Activated naive CD4-positive, alpha-beta T cell treated with anti-CD3 and anti-CD28 coated beads, Interleukin-2, amount 10 ng/mL, durations not matched to agents 7 days and 5 days (primary cell): Measurements from ENCODE around the gene NTRK1.
A peak's percentile ranks its signal among the peaks of the same experiment; 100 is the strongest.

Experiments
- CTCF ChIA-PET: fragments of 350-600 bp; sonication (Branson Sonifier 250); formaldehyde crosslinking; loops from one replicate; lab custom pipeline; 2021; ENCODE audit warnings: antibody characterized with exemption; lab: Charles Lee
- DNase-seq: peaks from one replicate; pipeline ENCODE4 v3.0.0-alpha.2; 2020
- H3K27ac Mint-ChIP-seq: one replicate; pipeline ENCODE4 v1.8.0; 2021; ENCODE audit warnings: mild to moderate bottlenecking, moderate library complexity, mixed read lengths
- H3K27me3 Mint-ChIP-seq: one replicate; pipeline ENCODE4 v1.8.0; 2021; ENCODE audit warnings: mild to moderate bottlenecking, mixed read lengths
- H3K36me3 Mint-ChIP-seq: one replicate; pipeline ENCODE4 v1.8.0; 2021; ENCODE audit warnings: mixed read lengths
- H3K4me1 Mint-ChIP-seq: one replicate; pipeline ENCODE4 v1.8.0; 2021; ENCODE audit warnings: mixed read lengths
- H3K4me3 Mint-ChIP-seq: one replicate; pipeline ENCODE4 v1.8.0; 2021; ENCODE audit warnings: mild to moderate bottlenecking, moderate library complexity, mixed read lengths
- H3K9me3 Mint-ChIP-seq: one replicate; pipeline ENCODE4 v1.8.0; 2021; ENCODE audit warnings: mixed read lengths

The NTRK1 gene

DNA sequence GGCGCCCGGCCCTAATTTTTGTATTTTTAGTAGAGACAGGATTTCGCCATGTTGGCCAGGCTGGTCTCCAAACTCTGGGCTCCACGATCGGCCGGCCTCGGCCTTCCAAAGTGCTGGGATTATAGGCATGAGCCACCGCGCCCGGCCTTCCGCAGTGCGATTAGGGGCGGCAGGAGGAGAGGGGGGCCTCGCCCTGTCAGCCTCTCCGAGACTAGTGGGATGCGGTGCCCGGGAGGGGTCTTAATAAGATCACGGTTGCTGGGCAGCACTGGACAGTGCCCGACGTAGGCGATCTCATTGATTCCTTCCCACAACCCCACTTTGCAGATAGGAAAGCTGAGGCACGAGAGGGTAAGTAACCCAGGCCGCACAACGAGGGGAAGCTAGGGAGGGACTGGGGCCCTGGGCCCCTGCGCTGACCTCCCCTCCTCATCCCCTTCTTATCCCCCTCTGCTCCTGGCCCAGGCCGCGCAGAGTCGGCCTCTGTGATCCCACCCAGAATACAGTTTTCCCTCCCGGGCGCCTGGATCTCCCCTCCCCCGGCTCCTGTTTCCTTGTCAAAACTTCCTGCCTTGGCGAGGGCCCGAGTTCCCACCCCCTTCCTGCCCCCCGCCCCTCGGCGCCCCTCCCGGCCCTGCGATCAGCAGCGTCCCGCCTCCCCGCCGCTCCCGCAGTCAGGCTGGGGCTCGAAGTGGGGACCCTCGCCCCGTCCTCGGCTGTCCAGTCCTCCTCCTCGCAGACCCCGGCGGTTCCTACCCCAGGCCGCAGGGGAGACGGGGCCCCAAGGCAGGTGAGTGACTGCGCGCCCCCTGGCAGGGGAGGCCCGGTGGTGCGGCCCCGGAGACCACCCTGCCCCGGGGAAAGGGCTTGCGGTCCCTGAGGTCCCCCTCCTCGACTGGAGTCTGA lies 32.6 kb downstream of the NTRK1 start, which contains the start of gene PEAR1:
Gene PEAR1, plus strand, starts transcription at position 671 of the 906 bp plus-strand sequence. CDS start 10,209 bp downstream, outside the sequence.
- Mint-ChIP-seq H3K4me3 (peak within 1 kb of the TSS; percentile 59), H3K27me3 (peaks cover 94% of the 10 kb centered on the region), H3K36me3 (no peaks in the 10 kb centered on the region), H3K4me1 (peaks cover 36% of the 10 kb centered on the region), H3K9me3 (no peaks in the 10 kb centered on the region), H3K27ac (no peak within 1 kb of the TSS)
- DNase-seq, result peak; percentile 38
- CTCF ChIA-PET, result interaction anchor here (0.6 to 9.2 kb wide), 13 partner anchors 9 to 232 kb away, joined by 3 to 150 read pairs (median 5); partner anchors contain the start of genes INSRR, ISG20L2, LRRC71 and METTL25B

- CTCF ChIA-PET, result interaction anchor here (1.4 kb wide), 1 partner anchor 34 kb away, joined by 5 read pairs; no protein-coding TSS in a partner anchor
- DNase-seq, result no peak
- Mint-ChIP-seq H3K27ac (no peak overlapping the region), H3K36me3 (no peaks in the 10 kb centered on the region), H3K4me1 (peaks cover 41% of the 10 kb centered on the region), H3K9me3 (no peaks in the 10 kb centered on the region), H3K4me3 (no peak overlapping the region), H3K27me3 (peaks cover 94% of the 10 kb centered on the region)
Observed at GRCh38 chr1:156894001-156894400, 33.3 kb downstream of the NTRK1 start.

- Mint-ChIP-seq H3K27ac (no peak overlapping the region), H3K9me3 (no peaks in the 10 kb centered on the region), H3K36me3 (no peaks in the 10 kb centered on the region), H3K27me3 (peaks cover 98% of the 10 kb centered on the region), H3K4me3 (no peak overlapping the region), H3K4me1 (peaks cover 41% of the 10 kb centered on the region)
- CTCF ChIA-PET, result interaction anchor here (0.7 to 1.5 kb wide), 4 partner anchors 16 to 35 kb away, joined by 4 to 5 read pairs (median 4); partner anchors contain the start of gene NTRK1
- no peak for DNase-seq
Observed at GRCh38 chr1:156894711-156895454, 34.2 kb downstream of the NTRK1 start.

DNA sequence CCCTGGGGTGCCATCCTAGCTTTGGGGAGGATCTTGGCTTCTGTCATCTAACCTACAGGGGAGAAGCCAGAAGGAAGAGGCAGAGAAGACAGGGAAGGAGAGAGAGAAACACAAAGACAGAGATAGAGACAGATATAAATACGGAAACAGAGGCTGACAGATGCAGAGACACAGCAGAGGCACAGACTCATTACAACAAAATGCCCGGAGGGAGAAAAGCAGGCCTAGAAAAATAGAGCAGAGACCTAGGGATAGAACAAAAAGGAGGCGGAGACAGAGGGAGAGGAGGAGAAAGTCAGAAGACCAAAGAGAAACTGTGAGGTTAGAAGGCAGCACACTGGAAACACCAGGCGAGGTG lies 34.8 kb downstream of the NTRK1 start:
- H3K27me3 Mint-ChIP-seq, result peaks cover 99% of the 10 kb centered on the region
- no peaks in the 10 kb centered on the region for H3K36me3 Mint-ChIP-seq
- H3K9me3 Mint-ChIP-seq, result no peaks in the 10 kb centered on the region
- H3K4me1 Mint-ChIP-seq, result peaks cover 41% of the 10 kb centered on the region
- no peak overlapping the region for H3K4me3 Mint-ChIP-seq
- no peak overlapping the region for H3K27ac Mint-ChIP-seq
- CTCF ChIA-PET, result interaction anchor here (1.2 to 1.5 kb wide), 3 partner anchors 15 to 35 kb away, joined by 4 to 5 read pairs (median 5); partner anchors contain the start of gene NTRK1
- DNase-seq, result no peak

DNA sequence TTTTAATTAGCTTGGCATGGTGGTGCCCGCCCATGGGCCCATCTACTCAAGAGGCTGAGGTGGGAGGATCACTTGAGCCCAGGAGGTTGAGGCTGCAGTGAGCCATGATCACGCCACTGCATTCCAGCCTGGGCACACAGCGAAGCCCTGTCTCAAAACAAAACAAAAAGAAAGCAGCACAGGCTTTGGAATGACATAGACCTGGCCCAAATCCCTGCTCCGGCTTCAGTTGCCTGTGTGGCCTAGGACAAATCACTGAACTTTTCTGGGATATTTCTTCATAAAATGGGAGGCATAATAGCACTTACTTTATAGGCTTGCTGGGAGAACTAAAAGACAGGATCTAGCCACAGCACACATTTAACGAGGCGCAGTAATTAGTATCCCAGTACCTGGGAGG lies 35.3 kb downstream of the NTRK1 start:
- Mint-ChIP-seq H3K36me3 (no peaks in the 10 kb centered on the region), H3K9me3 (no peaks in the 10 kb centered on the region), H3K27me3 (peaks cover 99% of the 10 kb centered on the region), H3K4me1 (peaks cover 41% of the 10 kb centered on the region), H3K27ac (no peak overlapping the region), H3K4me3 (no peak overlapping the region)
- DNase-seq, result no peak
- CTCF ChIA-PET, result interaction anchor here (1.5 kb wide), 1 partner anchor 36 kb away, joined by 5 read pairs; the partner anchor contains the start of gene NTRK1

DNA sequence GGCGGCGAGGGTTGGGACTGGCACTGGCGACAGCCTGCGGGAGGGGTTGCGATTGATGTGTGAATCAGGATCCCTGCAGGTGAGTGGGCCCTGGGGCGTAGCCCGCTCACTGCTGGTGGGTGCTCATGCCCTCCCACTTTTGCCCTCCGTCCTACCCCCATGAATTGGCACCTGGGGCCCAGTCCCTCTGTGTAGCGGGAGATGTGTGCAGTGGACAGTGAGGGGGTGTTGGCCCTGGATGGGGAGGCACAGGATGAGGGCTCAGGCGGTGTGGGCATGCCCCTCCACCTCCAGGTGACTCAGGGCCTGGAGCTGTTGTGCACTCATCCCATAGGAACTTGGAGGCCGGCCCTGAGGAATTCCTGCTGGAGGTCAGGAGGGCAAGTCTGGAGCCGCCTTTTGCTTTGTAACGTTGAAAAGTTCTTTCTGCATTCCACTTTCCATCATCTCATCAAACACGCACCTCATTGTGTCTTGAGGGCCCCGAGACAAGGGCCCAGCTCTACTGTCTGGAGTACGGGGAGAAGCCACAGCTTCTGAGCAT lies 35.9 kb downstream of the NTRK1 start:
- Mint-ChIP-seq H3K27ac (no peak overlapping the region), H3K27me3 (peaks cover 99% of the 10 kb centered on the region), H3K9me3 (no peaks in the 10 kb centered on the region), H3K4me3 (no peak overlapping the region), H3K36me3 (no peaks in the 10 kb centered on the region), H3K4me1 (peaks cover 37% of the 10 kb centered on the region)
- DNase-seq, result no peak
- CTCF ChIA-PET, result no interaction called here

- DNase-seq, result no peak
- CTCF ChIA-PET, result interaction anchor here (4.5 kb wide), 1 partner anchor 7 kb away, joined by 31 read pairs; no protein-coding TSS in a partner anchor
- no peak overlapping the region for H3K4me3 Mint-ChIP-seq
- H3K4me1 Mint-ChIP-seq, result peaks cover 30% of the 10 kb centered on the region
- H3K27me3 Mint-ChIP-seq, result peaks cover 97% of the 10 kb centered on the region
- no peaks in the 10 kb centered on the region for H3K9me3 Mint-ChIP-seq
- H3K27ac Mint-ChIP-seq, result no peak overlapping the region
- H3K36me3 Mint-ChIP-seq, result no peaks in the 10 kb centered on the region
Observed at GRCh38 chr1:156897078-156897825, 36.6 kb downstream of the NTRK1 start.

- no peaks in the 10 kb centered on the region for H3K9me3 Mint-ChIP-seq
- H3K27me3 Mint-ChIP-seq, result peaks cover 92% of the 10 kb centered on the region
- DNase-seq, result peak; percentile 49
- peaks cover 26% of the 10 kb centered on the region for H3K4me1 Mint-ChIP-seq
- CTCF ChIA-PET, result interaction anchor here (1.4 to 4.5 kb wide), 2 partner anchors 8 to 13 kb away, joined by 6 to 31 read pairs; no protein-coding TSS in a partner anchor
- no peak overlapping the region for H3K27ac Mint-ChIP-seq
- H3K36me3 Mint-ChIP-seq, result no peaks in the 10 kb centered on the region
- no peak overlapping the region for H3K4me3 Mint-ChIP-seq
Observed at GRCh38 chr1:156898161-156898566, 37.5 kb downstream of the NTRK1 start.

- H3K9me3 Mint-ChIP-seq, result no peaks in the 10 kb centered on the region
- no peak for DNase-seq
- no peak overlapping the region for H3K4me3 Mint-ChIP-seq
- H3K36me3 Mint-ChIP-seq, result no peaks in the 10 kb centered on the region
- H3K4me1 Mint-ChIP-seq, result peaks cover 21% of the 10 kb centered on the region
- H3K27ac Mint-ChIP-seq, result no peak overlapping the region
- CTCF ChIA-PET, result interaction anchor here (0.6 to 4.5 kb wide), 3 partner anchors 9 to 103 kb away, joined by 3 to 31 read pairs (median 6); no protein-coding TSS in a partner anchor
- H3K27me3 Mint-ChIP-seq, result peaks cover 92% of the 10 kb centered on the region
Observed at GRCh38 chr1:156898971-156899664, 38.5 kb downstream of the NTRK1 start.

DNA sequence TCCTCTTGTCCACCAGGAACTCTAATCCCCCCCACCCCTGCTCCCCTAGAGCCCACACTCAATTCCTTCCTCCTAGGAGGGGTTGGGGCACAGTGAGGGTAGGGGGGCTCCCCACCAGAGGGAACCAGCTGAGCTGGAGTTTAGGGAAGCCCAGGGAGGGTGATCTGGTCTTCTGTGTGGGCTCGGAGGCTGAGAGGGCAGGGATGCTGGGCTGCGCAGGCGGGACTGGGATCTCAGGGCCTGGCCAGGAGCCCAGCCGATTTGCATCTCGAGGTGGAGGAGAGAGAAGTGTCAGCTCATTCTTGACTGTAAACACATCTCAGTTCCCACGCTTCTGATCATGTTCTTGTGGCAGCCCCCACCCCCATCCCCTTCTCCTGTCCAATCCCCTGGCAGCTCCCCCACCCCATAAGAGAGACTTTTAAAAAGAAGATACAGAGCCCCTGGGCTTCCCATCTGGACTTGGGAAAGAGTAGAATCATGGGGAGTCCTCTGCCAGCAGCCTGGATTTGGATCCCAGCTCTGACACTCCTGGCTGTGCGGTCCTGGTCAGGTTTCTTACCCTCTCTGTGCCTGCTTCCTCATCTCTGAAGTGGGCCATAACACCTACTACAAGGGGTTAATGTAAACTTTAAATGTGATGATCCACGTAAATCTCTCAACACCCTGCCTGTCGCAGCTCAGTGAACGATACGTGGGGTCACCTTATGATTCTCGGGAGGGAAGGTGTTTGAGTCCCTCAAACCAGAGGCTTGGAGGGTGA lies 39.5 kb downstream of the NTRK1 start:
- H3K27me3 Mint-ChIP-seq, result peaks cover 88% of the 10 kb centered on the region
- no peak overlapping the region for H3K27ac Mint-ChIP-seq

DNA sequence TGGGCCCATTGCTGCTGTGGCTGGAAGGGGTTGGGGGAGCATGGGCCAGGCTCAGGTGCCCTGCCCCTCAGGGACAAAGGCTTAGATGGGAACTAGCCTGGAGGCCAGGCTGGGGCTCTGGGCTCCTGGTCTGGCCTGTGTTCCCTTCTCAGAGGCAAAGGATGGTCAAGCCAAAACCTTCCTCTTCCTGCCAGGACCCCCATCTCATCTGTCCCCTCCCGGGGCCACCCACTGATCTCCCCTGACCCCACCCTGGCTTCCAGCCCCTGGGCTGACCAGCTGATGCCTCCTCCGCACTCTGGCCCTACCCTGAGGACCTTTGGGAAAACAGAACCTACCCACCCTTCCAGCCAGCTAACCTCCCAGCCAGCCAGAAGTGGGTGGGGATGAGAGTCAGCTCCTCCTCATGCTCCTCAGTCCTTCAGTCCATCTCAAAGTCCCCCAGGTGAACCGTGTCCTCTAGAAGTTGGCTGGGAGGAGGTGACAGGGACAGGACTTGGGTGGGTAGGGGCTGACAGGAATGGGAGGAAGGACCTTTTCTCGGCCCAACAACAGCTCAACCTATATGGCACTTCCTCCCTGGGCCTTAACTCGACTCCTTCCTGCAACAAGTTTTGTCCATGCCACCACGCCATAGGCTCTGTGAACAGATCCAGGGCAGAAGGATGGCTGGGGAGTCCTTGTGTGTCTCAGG lies 40.4 kb downstream of the NTRK1 start:
- Mint-ChIP-seq H3K27ac (no peak overlapping the region), H3K36me3 (no peaks in the 10 kb centered on the region), H3K9me3 (no peaks in the 10 kb centered on the region), H3K27me3 (peaks cover 87% of the 10 kb centered on the region), H3K4me1 (peaks cover 19% of the 10 kb centered on the region), H3K4me3 (no peak overlapping the region)
- no peak for DNase-seq
- CTCF ChIA-PET, result interaction anchor here (0.8 to 4.5 kb wide), 6 partner anchors 9 to 62 kb away, joined by 3 to 31 read pairs (median 3); no protein-coding TSS in a partner anchor

More for the DNA sequence above, 39.5 kb downstream of the NTRK1 start:
- no peaks in the 10 kb centered on the region for H3K36me3 Mint-ChIP-seq
- CTCF ChIA-PET, result interaction anchor here (0.7 to 4.5 kb wide), 5 partner anchors 10 to 61 kb away, joined by 3 to 31 read pairs (median 5); no protein-coding TSS in a partner anchor
- no peak for DNase-seq
- no peak overlapping the region for H3K4me3 Mint-ChIP-seq
- H3K9me3 Mint-ChIP-seq, result no peaks in the 10 kb centered on the region
- H3K4me1 Mint-ChIP-seq, result peaks cover 19% of the 10 kb centered on the region

- no peak overlapping the region for H3K4me3 Mint-ChIP-seq
- no peak overlapping the region for H3K27ac Mint-ChIP-seq
- no peaks in the 10 kb centered on the region for H3K9me3 Mint-ChIP-seq
- peaks cover 87% of the 10 kb centered on the region for H3K27me3 Mint-ChIP-seq
- peaks cover 19% of the 10 kb centered on the region for H3K4me1 Mint-ChIP-seq
- no peak for DNase-seq
- H3K36me3 Mint-ChIP-seq, result no peaks in the 10 kb centered on the region
- CTCF ChIA-PET, result interaction anchor here (0.8 to 4.5 kb wide), 6 partner anchors 9 to 26 kb away, joined by 3 to 31 read pairs (median 3); no protein-coding TSS in a partner anchor
Observed at GRCh38 chr1:156901590-156901900, 40.9 kb downstream of the NTRK1 start.
